NB4 (cell line): ENCODE data around the gene DNAAF1.

Experiments
- POLR2A ChIP-seq: IDR thresholded peaks from 2 replicates; pipeline ENCODE4 v1.6.1; 2011; ENCODE audit warnings: mild to moderate bottlenecking; ENCODE audit not compliant: insufficient read length; ENCODE audit errors: extremely low read depth
- TF ChIP-seq, protein P1 (sequence below): IDR thresholded peaks from one replicate; pipeline ENCODE4 v1.5.1; 2012; ENCODE audit warnings: low read depth, low read length
- TF ChIP-seq, protein P2 (sequence below): IDR thresholded peaks from 2 replicates; pipeline ENCODE4 v1.6.1; 2011; ENCODE audit warnings: low read depth, low read length

DNA sequence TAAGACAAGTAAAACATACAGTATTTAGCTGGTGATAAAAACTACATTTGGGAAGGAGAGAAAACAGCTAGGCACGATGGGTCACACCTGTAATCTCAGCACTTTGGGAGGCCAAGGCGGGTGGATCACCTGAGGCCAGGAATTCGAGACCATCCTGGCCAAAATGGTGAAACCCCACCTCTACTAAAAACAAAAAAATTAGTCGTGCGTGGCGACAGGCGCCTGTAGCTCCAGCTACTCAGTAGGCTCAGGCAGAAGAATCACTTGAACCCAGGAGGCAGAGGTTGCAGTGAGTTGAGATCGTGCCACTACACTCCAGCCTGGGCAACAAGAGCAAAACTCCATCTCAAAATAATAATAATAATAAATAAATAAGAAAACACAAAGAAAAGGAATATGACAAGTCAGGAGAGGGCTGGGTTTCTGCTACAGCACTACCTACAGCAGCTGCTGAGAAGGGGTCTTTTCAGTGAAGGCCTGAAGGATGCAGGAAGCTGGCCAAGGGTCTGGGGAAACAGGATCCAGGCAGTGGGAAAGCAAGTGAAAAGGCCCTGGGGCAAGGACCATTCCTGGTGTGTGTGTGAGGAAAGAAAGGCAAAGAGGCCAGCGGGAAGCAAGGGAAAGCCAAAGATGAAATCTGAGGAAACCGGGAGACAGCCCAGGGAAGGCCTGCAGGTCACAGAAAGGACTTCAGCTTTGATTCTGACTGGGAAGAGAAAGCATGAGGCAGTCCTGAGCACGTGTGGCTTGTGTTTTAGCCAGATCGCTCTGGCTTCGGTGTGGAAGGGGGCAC lies 39.0 kb upstream of the DNAAF1 start:
- TF ChIP-seq, protein P1, sequence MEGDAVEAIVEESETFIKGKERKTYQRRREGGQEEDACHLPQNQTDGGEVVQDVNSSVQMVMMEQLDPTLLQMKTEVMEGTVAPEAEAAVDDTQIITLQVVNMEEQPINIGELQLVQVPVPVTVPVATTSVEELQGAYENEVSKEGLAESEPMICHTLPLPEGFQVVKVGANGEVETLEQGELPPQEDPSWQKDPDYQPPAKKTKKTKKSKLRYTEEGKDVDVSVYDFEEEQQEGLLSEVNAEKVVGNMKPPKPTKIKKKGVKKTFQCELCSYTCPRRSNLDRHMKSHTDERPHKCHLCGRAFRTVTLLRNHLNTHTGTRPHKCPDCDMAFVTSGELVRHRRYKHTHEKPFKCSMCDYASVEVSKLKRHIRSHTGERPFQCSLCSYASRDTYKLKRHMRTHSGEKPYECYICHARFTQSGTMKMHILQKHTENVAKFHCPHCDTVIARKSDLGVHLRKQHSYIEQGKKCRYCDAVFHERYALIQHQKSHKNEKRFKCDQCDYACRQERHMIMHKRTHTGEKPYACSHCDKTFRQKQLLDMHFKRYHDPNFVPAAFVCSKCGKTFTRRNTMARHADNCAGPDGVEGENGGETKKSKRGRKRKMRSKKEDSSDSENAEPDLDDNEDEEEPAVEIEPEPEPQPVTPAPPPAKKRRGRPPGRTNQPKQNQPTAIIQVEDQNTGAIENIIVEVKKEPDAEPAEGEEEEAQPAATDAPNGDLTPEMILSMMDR = no peak
- no peak for TF ChIP-seq POLR2A
- TF ChIP-seq, protein P2, sequence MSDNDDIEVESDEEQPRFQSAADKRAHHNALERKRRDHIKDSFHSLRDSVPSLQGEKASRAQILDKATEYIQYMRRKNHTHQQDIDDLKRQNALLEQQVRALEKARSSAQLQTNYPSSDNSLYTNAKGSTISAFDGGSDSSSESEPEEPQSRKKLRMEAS = no peak
